Ureter (tissue), 1 donor: ENCODE measurements around the gene HOXB4. TPM values are rescaled to one million over a fixed set of nuclear protein-coding genes. Genes with fewer than 3 reads are reported as not detected.
A peak's percentile ranks its signal among the peaks of the same experiment; 100 is the strongest.

Experiments used
- DNase-seq: peaks from one replicate; pipeline ENCODE4 v3.0.0-alpha.2; 2020; ENCODE audit warnings: low spot score
- total RNA-seq: library from RNA; stranded (reverse); gene quantifications from one replicate; pipeline ENCODE4 v1.2.4, GENCODE V29; 2023
- donor health status: DM: yes; HTN: yes; CAD: no.

The HOXB4 gene
- 28.7 TPM for total RNA-seq

DNA sequence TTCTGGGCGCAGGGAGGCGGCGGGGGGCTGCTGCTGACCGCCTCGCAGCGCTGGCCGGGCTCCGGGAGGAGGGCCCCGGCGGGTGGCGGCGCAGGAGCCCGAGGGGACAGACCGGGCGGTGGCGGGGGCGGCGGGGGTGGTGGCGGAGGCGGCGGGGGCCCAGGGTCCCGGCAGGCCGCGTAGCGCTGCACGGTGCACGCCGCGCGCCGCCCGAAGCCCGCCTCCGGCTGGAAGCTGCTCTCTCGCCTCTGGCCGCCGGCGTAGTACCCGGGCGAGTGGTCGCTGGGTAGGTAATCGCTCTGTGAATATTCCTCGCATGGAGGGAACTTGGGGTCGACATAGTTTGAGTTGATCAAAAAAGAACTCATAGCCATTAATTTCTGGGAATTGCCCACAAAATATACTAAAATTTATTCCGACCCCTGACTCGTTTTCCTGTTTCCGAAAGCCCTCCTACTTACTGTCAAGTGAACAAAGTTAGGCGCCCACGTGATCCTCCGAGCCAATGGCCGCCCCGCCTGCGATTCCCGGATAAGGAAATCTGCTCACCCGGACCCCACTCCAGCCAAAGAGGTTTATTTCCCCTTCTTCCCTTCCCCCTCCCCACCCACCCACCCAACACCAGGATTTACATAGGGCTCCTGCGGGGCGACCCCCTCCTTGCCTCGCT lies at the start of gene HOXB4:
Gene HOXB4, minus strand, starts transcription at position 405 of the 670 bp plus-strand sequence. Its CDS starts 31 bp downstream, at position 374.
- peak; percentile 89 for DNase-seq

DNA sequence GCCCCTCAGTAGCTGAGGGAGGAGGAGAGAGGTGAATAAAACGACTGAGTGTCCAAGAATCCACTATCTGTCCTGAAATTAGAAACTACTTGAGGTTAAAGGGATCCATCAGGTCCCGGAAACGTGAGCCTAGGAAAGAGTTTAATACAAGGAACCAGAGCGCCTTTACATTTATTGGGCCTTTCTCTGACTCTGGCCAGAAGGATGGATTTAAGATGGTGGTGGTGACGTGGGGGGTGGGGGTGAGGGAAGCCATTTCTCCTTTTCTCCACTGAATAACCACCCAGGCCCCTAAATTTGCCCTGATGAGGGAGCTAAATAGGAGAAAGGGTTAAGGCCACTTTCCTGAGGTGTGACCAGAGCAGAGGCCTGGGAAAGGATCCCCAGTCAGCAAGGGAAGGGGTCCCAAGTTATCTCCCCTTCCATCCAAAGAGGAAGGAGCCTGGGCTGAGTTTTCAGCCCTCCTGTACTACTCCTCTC lies 49.0 kb upstream of the HOXB4 start:
- DNase-seq, result no peak

DNA sequence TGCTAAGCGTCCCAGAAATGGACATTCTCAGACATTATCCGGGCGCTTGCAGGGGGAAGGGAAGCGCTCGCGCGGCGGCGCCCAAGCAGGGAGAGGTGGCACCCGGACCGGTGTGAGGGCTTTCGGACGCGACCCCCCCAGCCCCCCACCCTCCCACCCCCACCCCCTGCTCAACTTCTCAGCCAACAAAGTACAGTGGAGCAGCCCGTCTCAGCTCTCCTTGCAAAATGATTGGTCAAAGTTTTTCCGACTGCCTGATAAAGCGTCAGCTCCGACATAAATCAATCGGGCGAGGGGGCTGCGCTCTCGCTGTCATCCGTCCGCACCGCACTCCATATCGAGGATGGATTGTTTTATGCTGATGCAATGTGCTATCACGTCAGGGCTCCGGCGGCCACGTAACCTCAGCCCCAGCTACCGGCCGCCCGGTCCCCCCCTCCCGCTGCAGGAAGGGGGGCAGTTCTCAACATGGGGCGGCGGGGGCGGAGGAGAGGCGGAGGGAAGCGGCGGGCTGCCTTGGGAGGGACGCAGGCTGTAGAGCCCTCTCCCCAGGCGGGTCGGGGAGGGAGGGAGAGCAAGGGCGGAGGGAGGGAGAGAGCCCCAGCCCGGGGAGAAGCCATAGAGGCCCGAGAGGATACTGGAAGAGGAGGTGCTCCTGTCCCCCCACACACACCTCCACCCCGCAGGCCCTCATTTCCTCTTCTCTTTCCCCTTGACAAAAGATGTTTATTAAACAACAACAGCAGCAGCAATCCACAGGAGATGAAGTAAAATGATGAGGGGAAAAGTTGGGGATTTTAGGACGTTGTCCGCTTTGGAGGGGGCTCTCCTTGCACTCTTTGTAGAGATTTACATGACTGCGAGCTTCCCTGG lies 48.3 kb upstream of the HOXB4 start, which contains the start of gene HOXB9:
Gene HOXB9, minus strand, starts transcription at position 114 of the 873 bp plus-strand sequence. Its CDS starts 89 bp downstream, at position 25.
- no peak for DNase-seq

DNA sequence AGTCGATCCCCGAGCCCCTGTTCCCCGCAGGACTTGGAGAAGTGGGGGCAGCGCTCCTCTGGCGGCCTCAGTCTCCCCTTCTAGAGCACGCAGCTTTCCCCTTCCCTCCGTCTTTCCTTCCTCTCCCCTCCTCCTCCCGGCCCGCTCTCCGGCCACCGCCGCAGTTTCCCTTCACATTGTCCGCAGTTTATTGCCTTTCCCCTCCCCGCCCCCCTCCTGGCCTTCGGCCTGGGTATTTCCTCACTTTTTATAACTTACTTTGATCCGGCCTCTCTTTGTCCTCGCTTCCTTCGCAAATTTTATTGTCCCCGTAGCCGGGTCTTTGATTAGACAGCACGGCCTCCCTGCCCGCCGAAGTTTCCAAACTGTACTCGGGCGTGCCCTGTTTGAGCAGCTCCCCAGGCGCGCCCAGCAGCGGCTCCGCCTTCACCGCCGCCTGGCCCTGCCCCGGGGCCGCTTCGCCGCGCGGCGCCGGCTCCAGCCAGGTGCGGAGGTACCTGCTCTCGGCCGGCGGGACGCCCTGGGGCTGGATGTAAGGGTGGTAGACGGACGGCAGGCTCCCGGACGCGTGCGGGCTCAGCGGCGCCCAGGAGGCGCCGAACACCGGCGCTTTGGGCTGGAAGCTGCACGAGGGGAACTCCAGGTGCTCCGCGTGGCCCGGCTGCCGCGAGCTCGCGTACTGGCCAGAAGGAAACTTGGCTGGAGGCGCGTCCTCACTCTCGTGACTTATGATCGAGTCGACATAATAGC lies 47.5 kb upstream of the HOXB4 start:
- no peak for DNase-seq

DNA sequence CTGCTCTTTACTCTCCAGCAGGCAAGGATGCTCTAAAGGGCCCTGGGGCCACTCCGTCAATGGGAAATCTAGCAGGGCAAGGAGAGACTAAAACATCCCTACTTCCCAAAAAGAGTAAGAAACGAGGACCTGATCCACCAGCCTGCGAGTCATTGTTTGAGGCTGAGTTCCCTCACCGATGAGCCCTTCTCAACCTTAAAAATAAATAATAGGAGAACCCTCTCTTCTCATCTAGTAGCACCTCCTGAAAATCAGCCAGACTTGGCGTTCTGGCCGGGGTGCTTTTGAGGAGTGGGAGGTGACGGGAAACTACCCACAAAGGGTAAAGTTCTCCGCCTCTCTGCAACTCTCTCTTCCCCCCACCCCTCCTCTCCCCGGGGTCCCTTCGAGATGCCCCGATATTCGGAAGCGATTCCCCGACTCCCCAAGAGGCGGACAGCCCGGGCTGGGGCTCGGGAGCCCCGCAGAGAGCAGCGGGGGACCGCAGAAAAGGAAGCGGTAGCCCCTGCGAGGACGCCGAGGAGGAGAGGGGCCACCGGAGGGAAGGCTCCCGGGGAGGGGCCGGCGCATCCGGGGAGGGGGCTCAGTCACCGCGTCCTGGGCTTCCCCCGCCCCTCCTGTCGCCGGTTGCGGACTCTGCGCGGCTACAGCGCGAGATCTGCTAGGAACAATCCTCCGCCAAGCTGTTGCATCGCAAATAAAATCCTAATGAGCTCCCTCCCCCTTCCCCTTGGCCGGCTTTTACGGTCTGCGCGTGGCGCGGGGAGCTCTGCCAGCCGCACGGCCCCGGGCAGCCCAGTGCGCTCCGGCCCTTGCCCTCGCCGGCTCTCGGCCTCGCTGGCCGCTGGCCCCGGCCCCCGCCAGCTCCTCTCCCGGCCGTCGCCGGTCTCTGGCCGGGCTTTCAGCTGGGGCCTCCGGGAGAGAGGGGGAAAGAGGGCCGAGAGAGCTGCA lies 46.7 kb upstream of the HOXB4 start:
- no peak for DNase-seq

DNA sequence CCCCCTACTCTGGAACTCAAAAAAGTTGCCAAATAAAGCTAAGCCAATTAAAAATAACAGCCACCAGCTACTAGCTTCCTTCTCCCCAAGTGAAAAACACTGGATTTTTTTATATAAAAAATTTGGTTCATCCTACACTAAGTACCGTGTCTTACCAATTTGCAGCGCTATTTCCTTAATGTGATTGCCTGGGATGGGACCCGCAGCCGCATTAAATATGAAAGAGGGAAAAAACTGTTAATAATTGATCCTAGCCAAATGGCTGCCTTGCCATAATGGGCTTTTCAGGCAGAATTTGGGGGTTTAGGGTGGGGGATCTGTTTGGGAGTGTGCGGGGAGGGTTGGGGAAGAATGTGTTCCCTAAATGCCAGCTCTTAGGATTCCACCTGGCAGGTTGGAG lies 46.0 kb upstream of the HOXB4 start:
- DNase-seq, result no peak

DNA sequence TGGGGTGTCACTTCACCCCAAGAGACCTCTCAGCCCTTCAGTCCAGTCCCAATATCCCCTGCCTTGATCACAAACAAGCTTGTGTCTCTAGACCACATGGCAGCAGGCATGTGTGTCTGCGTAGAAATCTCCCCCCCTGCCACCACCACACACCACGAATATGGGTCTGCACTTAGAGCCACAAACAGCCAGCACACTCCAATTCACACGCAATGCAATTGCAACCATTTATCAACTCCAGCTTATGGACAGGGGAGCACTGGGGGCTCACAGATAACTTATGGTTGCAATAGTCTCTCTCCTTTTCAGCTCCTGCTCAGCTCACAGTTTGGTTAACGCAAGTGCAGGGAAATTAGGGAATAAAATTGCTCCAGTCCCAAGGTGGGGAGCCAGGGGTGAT lies 45.4 kb upstream of the HOXB4 start:
- no peak for DNase-seq

DNA sequence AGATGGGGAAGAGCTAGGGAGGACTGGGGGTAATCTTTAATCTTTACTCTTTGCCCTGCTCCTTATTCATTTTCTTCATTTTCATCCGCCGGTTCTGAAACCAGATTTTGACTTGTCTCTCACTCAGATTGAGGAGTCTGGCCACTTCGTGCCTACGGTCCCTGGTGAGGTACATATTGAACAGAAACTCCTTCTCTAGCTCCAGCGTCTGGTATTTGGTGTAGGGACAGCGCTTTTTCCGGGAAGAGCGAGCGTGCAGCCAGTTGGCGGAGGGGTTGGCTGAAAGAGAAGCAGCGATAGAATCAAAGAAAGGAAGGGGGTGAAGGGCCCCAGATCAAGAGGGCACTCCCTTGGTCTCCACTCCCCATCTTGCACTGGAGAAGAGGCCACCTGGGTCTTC lies 44.7 kb upstream of the HOXB4 start:
- DNase-seq, result no peak

DNA sequence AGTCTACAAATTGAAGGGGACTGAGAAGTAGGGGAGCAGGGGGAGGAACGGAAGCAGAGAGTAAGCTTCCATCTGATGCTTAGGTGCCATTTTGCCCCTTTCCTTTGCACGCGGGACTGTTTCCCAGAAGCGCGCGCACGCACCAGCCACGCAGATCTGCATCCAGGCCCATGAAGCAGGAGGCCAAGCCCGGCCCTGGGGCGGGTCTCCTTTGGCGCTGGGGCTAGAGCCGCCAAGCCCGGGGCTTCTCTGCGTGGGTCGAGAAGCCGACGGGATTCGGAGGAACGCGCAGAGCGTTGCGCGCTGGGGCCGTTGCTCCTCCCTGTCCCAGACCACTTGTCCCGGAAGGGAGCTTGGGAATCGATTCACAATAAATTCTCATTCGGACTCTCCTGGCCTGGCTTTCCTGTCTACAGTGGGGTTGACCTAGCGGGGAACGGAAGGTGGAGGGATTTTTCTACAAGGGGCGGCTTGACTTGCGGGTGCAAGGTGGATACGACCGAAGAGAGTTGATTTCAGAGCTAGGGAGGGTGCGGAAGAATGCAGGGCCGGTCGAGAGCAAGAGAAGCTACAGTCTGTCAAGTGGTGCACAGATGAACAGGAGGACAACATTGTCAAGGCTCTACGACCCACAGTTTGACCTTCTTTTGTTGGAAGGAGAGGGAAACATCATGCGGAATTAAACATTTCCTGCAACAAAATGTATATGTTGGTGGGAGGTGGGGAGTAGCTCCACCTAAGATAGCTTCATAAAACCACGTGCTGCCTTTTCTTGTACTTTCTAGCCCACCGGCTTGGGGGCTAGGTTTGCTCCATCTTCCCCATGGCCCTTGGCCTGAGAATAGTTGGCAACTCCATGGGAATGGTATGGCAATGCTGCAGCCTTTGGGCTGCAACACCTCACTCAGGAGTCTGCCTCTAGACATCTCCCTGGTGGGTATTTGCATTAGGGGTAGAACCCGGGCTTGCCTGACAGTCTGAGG lies 43.6 kb upstream of the HOXB4 start:
- DNase-seq, result no peak

DNA sequence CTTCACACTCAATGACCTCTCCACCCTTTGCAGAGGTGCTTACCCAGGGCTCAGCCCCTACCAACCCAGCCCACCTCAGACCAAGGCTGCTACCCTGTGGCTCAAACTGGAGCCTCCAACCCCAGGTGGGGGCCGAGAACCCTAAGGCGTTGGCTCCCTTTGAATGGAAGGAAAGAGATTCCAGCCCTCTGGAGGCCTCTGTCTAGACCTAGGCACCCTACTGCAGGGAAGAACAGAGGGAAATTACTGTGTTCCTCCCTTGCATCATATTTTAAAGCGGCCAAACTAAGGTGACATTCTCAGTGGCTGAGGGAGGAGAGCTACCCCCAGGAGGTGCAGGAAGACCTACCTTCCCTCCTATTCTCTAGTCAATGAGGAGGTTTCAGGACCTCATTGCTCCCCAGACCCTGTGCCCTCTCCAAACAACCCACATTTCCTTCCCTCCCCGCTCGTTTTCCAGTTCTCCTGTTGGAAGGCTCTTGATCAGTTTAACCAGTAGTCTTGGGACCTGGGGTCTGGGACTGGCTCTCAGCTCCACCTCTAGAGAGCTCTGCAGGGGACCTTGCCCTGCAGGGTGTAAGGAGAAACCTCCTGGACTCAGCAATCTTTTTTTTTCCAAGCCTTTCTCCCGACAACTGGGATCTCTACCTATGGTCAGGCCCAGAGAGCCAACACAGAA lies 42.5 kb upstream of the HOXB4 start:
- no peak for DNase-seq

DNA sequence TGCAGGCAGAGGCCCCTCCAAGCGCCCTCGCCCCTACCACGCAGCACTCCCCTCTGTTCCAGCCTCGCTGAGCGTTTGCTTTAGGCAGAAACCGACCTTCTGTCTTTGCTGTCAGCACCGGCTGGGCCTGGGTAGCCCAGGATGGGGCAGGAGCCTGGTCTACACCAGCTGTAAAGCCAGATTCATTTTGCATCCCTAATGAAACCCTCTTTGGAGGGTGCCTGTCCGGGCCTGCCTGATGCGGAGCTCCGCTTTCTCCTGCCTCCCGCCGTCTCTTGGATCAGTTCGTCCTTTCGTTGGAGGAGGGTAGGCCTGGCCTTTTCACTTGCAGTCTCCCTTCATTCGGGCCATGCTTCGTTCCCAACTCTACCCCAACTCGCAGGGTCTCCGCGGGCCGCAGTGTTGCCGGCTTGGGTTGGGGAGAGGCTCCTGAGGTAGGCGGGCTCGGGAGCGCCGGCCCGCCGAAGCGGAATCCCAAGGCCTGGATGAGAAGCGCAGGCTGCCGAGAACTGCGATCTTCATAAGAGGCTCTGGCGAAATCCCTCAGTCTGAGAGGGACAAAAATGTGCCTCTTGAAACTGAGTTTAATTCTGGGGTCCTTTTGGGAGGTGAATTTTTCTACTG lies 41.8 kb upstream of the HOXB4 start:
- no peak for DNase-seq

DNA sequence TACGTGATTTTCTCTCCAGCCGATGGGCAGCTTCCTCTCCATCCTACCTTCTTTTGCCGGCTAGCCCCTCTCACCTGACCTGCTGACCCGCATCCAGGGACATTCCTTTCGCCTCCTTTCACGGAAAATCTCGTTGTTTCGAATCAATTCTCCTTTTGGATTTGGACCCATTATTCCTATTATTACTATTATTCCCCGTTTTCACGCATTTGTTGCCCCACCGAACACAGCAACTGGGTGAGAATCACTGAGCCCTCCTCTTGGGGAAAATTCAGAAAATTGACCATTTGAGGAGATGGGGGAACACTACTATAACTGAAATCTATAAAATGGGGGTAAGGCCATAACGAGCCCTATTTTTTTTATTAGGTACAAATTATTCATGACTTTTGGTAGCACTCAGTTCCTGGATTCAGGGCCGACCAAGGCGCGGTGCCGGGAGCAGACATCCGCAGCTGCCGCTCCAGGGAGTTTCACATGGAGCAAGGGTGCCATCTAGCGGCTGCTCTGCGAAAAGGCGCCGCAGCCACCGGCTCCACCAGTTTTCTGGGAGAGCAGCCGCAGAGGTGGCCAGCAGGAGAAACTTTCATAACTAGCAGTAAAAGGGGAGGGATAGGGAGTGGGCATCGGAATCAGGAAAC lies 40.2 kb upstream of the HOXB4 start:
- peak; percentile 93 for DNase-seq

DNA sequence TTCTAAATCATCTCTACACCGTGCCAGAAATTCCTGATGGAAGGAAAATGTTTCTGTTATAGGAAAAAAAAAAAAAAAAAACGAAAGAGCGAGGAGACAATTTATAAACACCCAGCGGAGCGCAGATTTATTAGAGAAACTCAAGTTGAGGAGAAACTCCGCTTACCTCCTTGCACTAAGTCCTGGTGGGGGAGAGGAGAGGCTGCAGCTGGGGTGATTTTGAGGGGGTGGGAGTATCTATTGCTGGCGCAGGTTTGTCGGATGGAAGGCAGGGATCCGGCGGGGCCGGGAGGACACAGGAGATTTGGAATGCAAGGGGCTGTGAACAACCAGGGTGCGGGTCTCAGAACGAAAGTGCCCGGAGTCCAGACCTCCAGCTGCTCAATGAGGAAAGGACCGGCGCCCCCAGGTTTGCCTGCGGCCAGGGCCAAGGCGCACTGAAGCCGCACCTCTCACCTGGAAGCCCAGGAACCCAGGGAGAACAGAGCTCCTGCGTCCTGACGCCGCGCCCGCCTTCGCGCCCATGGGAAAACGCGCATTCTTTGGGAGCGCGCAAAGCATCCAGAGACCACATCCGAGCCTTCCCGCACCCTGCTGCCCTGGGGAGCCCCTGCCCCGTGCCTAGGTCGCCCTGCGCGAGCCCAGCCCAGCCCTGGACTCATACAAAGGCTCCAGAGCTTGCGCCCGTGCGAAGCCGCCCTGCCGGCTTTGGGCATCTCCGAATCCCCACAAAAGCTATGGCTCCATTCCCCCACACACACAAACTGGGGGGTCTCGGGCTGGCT lies 39.5 kb upstream of the HOXB4 start:
- no peak for DNase-seq

DNA sequence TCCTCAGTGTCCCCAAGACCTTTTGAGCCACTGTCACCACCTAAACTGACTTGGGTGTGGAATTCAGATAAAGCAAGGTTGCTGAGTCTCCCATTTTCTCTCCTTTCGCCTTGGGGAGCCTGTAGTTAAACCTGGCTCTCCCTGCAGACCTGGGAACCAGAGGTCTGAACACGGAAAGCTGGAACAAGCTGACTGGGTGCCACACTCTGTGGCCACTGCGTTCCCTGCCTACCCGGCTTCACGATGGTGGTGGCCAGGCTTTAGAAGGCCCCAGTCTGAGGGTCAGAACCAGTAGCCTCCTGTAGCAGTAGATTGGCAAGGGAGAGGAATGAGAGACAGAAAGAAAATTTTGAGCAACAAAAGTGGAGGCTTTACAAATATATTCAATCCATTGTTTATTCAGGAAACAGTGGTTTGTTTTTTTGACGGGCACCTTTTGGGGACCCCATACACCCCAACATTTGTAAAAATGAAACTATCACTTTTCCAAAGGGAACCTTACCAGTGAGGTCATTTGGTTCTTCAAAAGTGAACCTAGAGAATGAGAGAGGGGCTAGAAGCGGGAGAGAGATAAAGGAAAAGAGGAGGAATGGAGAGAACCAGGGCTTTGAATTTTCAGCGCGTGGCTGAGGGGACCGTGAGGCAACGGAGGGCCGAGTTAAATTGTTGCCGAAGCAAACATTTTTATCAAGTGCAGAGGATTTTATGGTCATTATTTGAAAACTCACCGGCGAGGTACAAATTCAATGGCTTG lies 38.7 kb upstream of the HOXB4 start:
- DNase-seq, result no peak

DNA sequence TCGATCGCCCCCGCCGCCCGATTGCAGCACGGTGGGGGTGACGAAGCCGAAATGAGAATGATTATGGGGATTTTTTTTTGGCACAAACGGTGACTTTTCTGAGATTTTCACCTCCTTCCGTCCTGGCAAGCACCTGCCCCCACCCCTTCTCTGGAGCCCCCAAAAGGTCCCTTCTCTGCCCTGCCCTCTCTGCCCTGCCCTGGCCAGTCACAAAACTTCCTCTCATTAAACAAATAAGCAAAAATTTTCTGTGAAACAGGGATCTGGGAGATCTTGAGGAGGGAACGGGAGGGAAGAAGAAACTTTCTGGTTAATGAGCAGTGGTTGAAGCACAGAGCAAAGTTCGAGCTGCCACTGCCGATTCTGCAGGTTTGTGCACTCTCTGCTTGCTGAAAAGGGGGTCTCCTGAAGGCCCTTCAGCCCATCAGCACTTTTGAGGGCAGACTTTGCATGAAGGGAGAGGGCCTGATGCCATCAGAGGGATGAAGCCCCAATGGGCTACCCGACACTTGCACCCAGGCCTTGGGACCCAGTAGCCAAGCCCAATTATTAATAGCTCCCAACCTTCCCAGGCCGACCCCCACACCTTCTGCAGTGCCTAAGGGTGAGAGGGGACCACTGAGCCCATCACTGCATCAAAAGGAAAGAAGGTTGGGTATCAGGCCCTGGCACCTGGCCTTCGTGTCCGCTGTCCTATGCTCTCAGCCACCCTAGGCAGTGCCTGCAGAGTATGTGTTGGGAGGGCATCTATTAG lies 38.0 kb upstream of the HOXB4 start:
- DNase-seq, result no peak
